ENCODE measurements around the gene TRAIP. TPM values are rescaled to one million over a fixed set of nuclear protein-coding genes. Genes with fewer than 3 reads are reported as not detected.
"Not testable (repeated sequence)": the region's sequence is repeated elsewhere in the genome, so short reads cannot be mapped to it uniquely, and the experiment has no call there.

The TRAIP gene
- total RNA-seq, 1 donor from 2014 or later: 1.5 TPM

GRCh38 chr3:49785565-49786356 lies 70.6 kb downstream of the TRAIP start:
- Histone ChIP-seq H3K27me3 (no peaks in the 10 kb centered on the region), H3K4me1 (peaks cover 37% of the 10 kb centered on the region), H3K9me3 (no peaks in the 10 kb centered on the region), H3K4me3 (peak overlapping the region; percentile 72), H3K27ac (peak overlapping the region; percentile 86), H3K36me3 (peaks cover 6% of the 10 kb centered on the region)
- DNase-seq (no peak), ATAC-seq (peak; percentile 60)
- intact Hi-C loops (cut with DNase I): no loop called here
- no peak for TF ChIP-seq CTCF (IDR thresholded peaks at IDR 0.05)

GRCh38 chr3:49782277-49782676 lies 74.1 kb downstream of the TRAIP start:
- ATAC-seq; H3K4me3 ChIP-seq; H3K9me3 ChIP-seq; intact Hi-C loops (cut with DNase I); H3K27me3 ChIP-seq; H3K36me3 ChIP-seq; H3K27ac ChIP-seq: not testable (repeated sequence)
- H3K4me1 ChIP-seq: peaks cover 49% of the 10 kb centered on the region
- peak; percentile 33 for DNase-seq

GRCh38 chr3:49781415-49782199 lies 74.8 kb downstream of the TRAIP start:
- intact Hi-C loops (cut with DNase I): no loop called here
- no peak overlapping the region for H3K27ac ChIP-seq
- ATAC-seq: no peak
- no peak for TF ChIP-seq CTCF (IDR thresholded peaks at IDR 0.05)
- no peaks in the 10 kb centered on the region for H3K9me3 ChIP-seq
- H3K4me1 ChIP-seq: peaks cover 43% of the 10 kb centered on the region
- H3K36me3 ChIP-seq: peaks cover 15% of the 10 kb centered on the region
- no peak overlapping the region for H3K4me3 ChIP-seq
- peak; percentile 7 for DNase-seq
- no peaks in the 10 kb centered on the region for H3K27me3 ChIP-seq

GRCh38 chr3:49780975-49781365 lies 75.4 kb downstream of the TRAIP start:
- H3K27me3 ChIP-seq; ATAC-seq; intact Hi-C loops (cut with DNase I); H3K4me3 ChIP-seq; H3K9me3 ChIP-seq; H3K27ac ChIP-seq: not testable (repeated sequence)
- H3K4me1 ChIP-seq: peaks cover 43% of the 10 kb centered on the region
- DNase-seq: peak; percentile 40
- H3K36me3 ChIP-seq: peaks cover 18% of the 10 kb centered on the region

- Histone ChIP-seq H3K4me1 (peaks cover 41% of the 10 kb centered on the region), H3K27ac (no peak overlapping the region), H3K4me3 (no peak overlapping the region), H3K27me3 (no peaks in the 10 kb centered on the region), H3K36me3 (peaks cover 24% of the 10 kb centered on the region), H3K9me3 (no peaks in the 10 kb centered on the region)
- no peak for TF ChIP-seq CTCF (IDR thresholded peaks at IDR 0.05)
- intact Hi-C loops (cut with DNase I): no loop called here
- peak; percentile 5 for DNase-seq
- ATAC-seq: peak; percentile 43
Measured at GRCh38 chr3:49780080-49780974, 76.0 kb downstream of the TRAIP start.

GRCh38 chr3:49779358-49780079 lies 76.8 kb downstream of the TRAIP start:
- H3K27ac ChIP-seq: no peak overlapping the region
- DNase-seq (peak; percentile 2), ATAC-seq (no peak)
- no peaks in the 10 kb centered on the region for H3K27me3 ChIP-seq
- intact Hi-C loops (cut with DNase I): no loop called here
- no peak overlapping the region for H3K4me3 ChIP-seq
- peaks cover 29% of the 10 kb centered on the region for H3K36me3 ChIP-seq
- peaks cover 33% of the 10 kb centered on the region for H3K4me1 ChIP-seq
- TF ChIP-seq CTCF (IDR thresholded peaks at IDR 0.05): no peak
- no peaks in the 10 kb centered on the region for H3K9me3 ChIP-seq
